ENCODE measurements around the gene CFAP20DC. TPM values are rescaled to one million over a fixed set of nuclear protein-coding genes. Genes with fewer than 3 reads are reported as not detected.
A peak's percentile ranks its signal among the peaks of the same experiment; 100 is the strongest.

Gene CFAP20DC
- total and polyA plus RNA-seq, 10 of the 15 experiments (the other 5 are each of a cell fraction or from before 2014, with no cell fraction given), result 0.53 to 11.6 (median 2.0) TPM

DNA sequence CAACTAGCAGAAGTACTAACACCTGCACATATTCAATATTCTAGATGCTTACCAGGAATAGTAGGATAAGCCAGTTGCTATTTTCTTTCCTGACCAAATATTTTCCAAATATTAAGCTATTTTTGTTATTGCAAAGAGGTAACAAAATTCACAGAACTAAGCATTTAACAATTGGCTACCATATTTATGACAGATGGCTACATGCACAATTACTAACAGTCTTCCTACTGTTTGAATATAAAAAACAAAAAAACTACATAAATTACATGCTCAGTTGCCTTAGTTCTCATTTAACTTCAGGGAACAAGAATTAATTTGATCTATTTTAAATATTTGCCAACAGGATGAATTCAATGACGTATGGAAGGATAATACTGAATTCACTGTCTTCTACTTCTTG is 36.2 kb downstream of the CFAP20DC start (continued):
- TF ChIP-seq MYC (IDR thresholded peaks at IDR 0.05; ENCODE audit: insufficient read depth, insufficient read length, insufficient replicate concordance, low read length, severe bottlenecking) (no peak), HCFC1 (IDR thresholded peaks at IDR 0.05; ENCODE audit: low read length) (no peak), SIN3A (IDR thresholded peaks at IDR 0.05; ENCODE audit: low read depth, low read length) (no peak), YY1 (IDR thresholded peaks at IDR 0.05; ENCODE audit: low read depth, low read length) (no peak), NR2C2 (IDR thresholded peaks at IDR 0.05; ENCODE audit: borderline replicate concordance, control insufficient read depth, insufficient read length, low read depth) (no peak), NFIC (IDR thresholded peaks at IDR 0.05; ENCODE audit: low read depth, low read length) (no peak)
- TF ChIP-seq, protein P1, sequence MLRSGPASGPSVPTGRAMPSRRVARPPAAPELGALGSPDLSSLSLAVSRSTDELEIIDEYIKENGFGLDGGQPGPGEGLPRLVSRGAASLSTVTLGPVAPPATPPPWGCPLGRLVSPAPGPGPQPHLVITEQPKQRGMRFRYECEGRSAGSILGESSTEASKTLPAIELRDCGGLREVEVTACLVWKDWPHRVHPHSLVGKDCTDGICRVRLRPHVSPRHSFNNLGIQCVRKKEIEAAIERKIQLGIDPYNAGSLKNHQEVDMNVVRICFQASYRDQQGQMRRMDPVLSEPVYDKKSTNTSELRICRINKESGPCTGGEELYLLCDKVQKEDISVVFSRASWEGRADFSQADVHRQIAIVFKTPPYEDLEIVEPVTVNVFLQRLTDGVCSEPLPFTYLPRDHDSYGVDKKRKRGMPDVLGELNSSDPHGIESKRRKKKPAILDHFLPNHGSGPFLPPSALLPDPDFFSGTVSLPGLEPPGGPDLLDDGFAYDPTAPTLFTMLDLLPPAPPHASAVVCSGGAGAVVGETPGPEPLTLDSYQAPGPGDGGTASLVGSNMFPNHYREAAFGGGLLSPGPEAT (IDR thresholded peaks at IDR 0.05; ENCODE audit: low read depth), result no peak

DNA sequence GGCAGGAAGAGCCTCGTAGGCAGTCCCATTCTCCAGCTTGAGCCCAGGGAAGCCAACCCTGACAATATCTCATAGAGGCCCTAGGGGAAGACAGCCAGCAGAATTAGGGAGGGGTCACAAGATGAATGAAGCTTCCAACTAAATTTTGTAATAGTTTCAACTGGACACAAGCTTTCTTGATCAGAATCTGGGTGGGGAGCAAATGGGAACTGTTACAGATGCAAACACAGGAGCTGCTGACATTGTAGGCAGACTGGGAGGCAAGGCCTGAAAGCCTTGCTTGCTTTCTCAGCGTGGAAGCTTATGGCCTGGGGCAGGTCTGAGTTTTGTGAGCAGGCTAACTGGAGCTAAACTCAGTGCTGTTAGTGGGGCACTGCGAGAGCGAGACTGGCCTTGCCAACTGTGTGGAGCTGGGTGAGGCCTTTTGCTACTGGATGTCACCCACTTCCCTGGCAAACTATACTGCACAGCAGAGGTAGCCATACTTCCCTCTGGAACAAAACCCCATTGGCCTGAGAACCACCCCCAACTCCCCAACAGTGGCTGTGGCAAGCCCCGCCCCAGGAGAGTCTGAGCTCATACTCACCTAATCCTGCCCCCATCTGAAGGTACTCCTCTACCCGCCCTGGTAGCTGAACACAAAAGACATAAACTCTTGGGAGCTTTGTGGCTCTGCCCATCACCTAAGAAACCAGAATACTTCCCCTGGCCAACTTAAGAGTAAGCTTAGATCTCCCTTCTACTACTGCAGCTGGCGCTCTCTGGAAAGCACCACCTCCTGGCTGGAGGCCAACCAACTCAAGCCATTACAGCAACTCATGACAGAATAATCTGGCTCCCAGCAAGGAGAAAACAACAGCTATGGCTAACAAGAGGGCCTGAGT is 42.9 kb downstream of the CFAP20DC start:
- intact Hi-C loops (cut with micrococcal nuclease; ENCODE audit: unreplicated experiment), result no loop called here
- Histone ChIP-seq H3K79me2 (ENCODE audit: control insufficient read depth, insufficient read depth, low read length) (no peaks in the 10 kb centered on the region), H3K4me3 (no peak overlapping the region), H2AFZ (ENCODE audit: control insufficient read depth, low read depth, low read length) (no peak overlapping the region), H3K9me3 (replicated peaks; ENCODE audit: control insufficient read depth, insufficient read depth, low read length) (no peaks in the 10 kb centered on the region), H3K9ac (ENCODE audit: control insufficient read depth, insufficient read depth, low read length) (no peak overlapping the region), H3K4me2 (ENCODE audit: control insufficient read depth, insufficient read depth) (no peak overlapping the region), H3K27me3 (replicated peaks in 1 of 2; ENCODE audit: control insufficient read depth in 2 of 2, insufficient read depth in 2 of 2, low read length in 1 of 2) (no peaks in the 10 kb centered on the region), H3K27ac (ENCODE audit: control insufficient read depth, insufficient read depth) (no peak overlapping the region), H4K20me1 (ENCODE audit: control insufficient read depth, insufficient read depth) (no peaks in the 10 kb centered on the region), H3K36me3 (ENCODE audit: control insufficient read depth in 2 of 2, insufficient read depth in 2 of 2, low read length in 1 of 2) (no peaks in the 10 kb centered on the region), H3K4me1 (ENCODE audit: control insufficient read depth, insufficient read depth, low read length) (no peaks in the 10 kb centered on the region)
- ATAC-seq (peak; percentile 84), DNase-seq (ENCODE audit: low read depth, low spot score) (no peak), FAIRE-seq (no peak)
- POLR2A ChIA-PET, result no interaction called here
- SMC1A ChIA-PET (ENCODE audit: uncharacterized antibody, unreplicated experiment), result interaction anchor here (0.7 to 5.3 kb wide), 11 partner anchors 9 to 182 kb away, joined by 3 to 23 read pairs (median 3); no protein-coding TSS in a partner anchor
- in situ Hi-C loops (cut with MboI), result no loop called here
- BruUV-seq (replicated peaks), result no TSS peak
- RAD21 ChIA-PET (ENCODE audit: unreplicated experiment), result interaction anchor here (0.9 to 2.3 kb wide), 4 partner anchors 9 to 46 kb away, joined by 4 to 7 read pairs (median 6); no protein-coding TSS in a partner anchor
- CTCF ChIA-PET, result interaction anchor here (1.1 to 2.3 kb wide), 12 partner anchors 9 to 183 kb away, joined by 3 to 11 read pairs (median 4); no protein-coding TSS in a partner anchor
- WGBS (ENCODE audit: insufficient coverage, insufficient replicate concordance, low lambda C conversion rate, missing lambda C conversion rate), result 10% methylated on average over 5 of the region's 7 CpGs
- peak; percentile 14; the same call in 1 of the 2 replicates for TF ChIP-seq ATF7 (IDR thresholded peaks at IDR 0.05; ENCODE audit: low read depth)
- no peak for TF ChIP-seq IRF4 (IDR thresholded peaks at IDR 0.05; ENCODE audit: low read depth, low read length)
